Loucy (cell line): Measurements from ENCODE around the gene FNDC1.

Experiments
- H2AFZ ChIP-seq: fragments of 200-600 bp; sonication (generic); 2 replicates; pipeline ENCODE4 v1.6.0; 2016; ENCODE audit warnings: antibody characterized with exemption, mild to moderate bottlenecking, low read length, moderate library complexity
- H3F3A ChIP-seq: fragments of 200-600 bp; 2 replicates; pipeline ENCODE4 v1.6.0; 2016; ENCODE audit warnings: antibody characterized with exemption, low read depth, mild to moderate bottlenecking
- H3K27me3 ChIP-seq: fragments of 200-600 bp; sonication (generic); 2 replicates; pipeline ENCODE4 v1.6.1; 2014; ENCODE audit warnings: low read length, mild to moderate bottlenecking; ENCODE audit not compliant: insufficient read depth, poor library complexity, severe bottlenecking
- H3K36me3 ChIP-seq: fragments of 200-600 bp; sonication (generic); 2 replicates; pipeline ENCODE4 v1.6.1; 2016; ENCODE audit warnings: low read length; ENCODE audit not compliant: insufficient read depth
- H3K4me1 ChIP-seq: fragments of 200-600 bp; sonication (generic); 2 replicates; pipeline ENCODE4 v1.5.1; 2014; ENCODE audit warnings: low read length, mild to moderate bottlenecking; ENCODE audit not compliant: insufficient read depth, poor library complexity, severe bottlenecking
- H3K4me2 ChIP-seq: fragments of 200-600 bp; sonication (generic); 2 replicates; pipeline ENCODE4 v1.6.0; 2014; ENCODE audit warnings: antibody characterized with exemption, low read length, low read depth, mild to moderate bottlenecking; ENCODE audit not compliant: poor library complexity, severe bottlenecking
- H3K4me3 ChIP-seq: fragments of 200-600 bp; sonication (generic); 2 replicates; pipeline ENCODE4 v1.5.1; 2014; ENCODE audit warnings: low read length, mild to moderate bottlenecking, mixed read lengths; ENCODE audit not compliant: poor library complexity, severe bottlenecking
- H3K79me2 ChIP-seq: fragments of 200-600 bp; sonication (generic); 2 replicates; pipeline ENCODE4 v1.6.1; 2014; ENCODE audit warnings: low read length; ENCODE audit not compliant: insufficient read depth
- H3K9ac ChIP-seq: fragments of 200-600 bp; sonication (generic); 2 replicates; pipeline ENCODE4 v1.6.0; 2014; ENCODE audit warnings: mild to moderate bottlenecking, low read depth, low read length, moderate library complexity; ENCODE audit not compliant: poor library complexity, severe bottlenecking
- H3K9me2 ChIP-seq: fragments of 200-600 bp; sonication (generic); replicated peaks from 2 replicates; pipeline ENCODE4 v1.6.1; 2016; ENCODE audit warnings: low read depth, low read length, mixed read lengths
- H3K9me3 ChIP-seq: fragments of 200-600 bp; sonication (generic); 2 replicates; pipeline ENCODE4 v1.6.1; 2014; ENCODE audit warnings: mild to moderate bottlenecking, antibody characterized with exemption, low read length, low read depth; ENCODE audit not compliant: insufficient read depth
- H4K20me1 ChIP-seq: fragments of 200-600 bp; sonication (generic); 2 replicates; pipeline ENCODE4 v1.6.0; 2014; ENCODE audit warnings: antibody characterized with exemption, low read length, mild to moderate bottlenecking; ENCODE audit not compliant: insufficient read depth, poor library complexity, severe bottlenecking
- EZH2phosphoT487 ChIP-seq: fragments of 200-600 bp; IDR thresholded peaks from 2 replicates; pipeline ENCODE4 v1.6.1; 2018; ENCODE audit warnings: antibody characterized with exemption, mild to moderate bottlenecking, moderate library complexity, borderline replicate concordance
- TF ChIP-seq, protein P1 (sequence below): fragments of 200-600 bp; sonication (generic); conservative IDR thresholded peaks from 2 replicates; pipeline ENCODE4 v1.5.1; 2014; ENCODE audit warnings: mild to moderate bottlenecking, antibody characterized with exemption, low read length

Gene FNDC1

GRCh38 chr6:159180001-159180400 lies 10.8 kb downstream of the FNDC1 start:
- no peak overlapping the region for H3K9ac ChIP-seq
- no peaks in the 10 kb centered on the region for H3K9me2 ChIP-seq
- no peak for TF ChIP-seq EZH2phosphoT487
- TF ChIP-seq, protein P1, sequence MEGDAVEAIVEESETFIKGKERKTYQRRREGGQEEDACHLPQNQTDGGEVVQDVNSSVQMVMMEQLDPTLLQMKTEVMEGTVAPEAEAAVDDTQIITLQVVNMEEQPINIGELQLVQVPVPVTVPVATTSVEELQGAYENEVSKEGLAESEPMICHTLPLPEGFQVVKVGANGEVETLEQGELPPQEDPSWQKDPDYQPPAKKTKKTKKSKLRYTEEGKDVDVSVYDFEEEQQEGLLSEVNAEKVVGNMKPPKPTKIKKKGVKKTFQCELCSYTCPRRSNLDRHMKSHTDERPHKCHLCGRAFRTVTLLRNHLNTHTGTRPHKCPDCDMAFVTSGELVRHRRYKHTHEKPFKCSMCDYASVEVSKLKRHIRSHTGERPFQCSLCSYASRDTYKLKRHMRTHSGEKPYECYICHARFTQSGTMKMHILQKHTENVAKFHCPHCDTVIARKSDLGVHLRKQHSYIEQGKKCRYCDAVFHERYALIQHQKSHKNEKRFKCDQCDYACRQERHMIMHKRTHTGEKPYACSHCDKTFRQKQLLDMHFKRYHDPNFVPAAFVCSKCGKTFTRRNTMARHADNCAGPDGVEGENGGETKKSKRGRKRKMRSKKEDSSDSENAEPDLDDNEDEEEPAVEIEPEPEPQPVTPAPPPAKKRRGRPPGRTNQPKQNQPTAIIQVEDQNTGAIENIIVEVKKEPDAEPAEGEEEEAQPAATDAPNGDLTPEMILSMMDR: no peak
- no peaks in the 10 kb centered on the region for H4K20me1 ChIP-seq
- no peaks in the 10 kb centered on the region for H3F3A ChIP-seq
- H3K36me3 ChIP-seq: no peaks in the 10 kb centered on the region
- H3K4me3 ChIP-seq: no peak overlapping the region
- H3K4me2 ChIP-seq: no peak overlapping the region
- no peaks in the 10 kb centered on the region for H3K9me3 ChIP-seq
- H2AFZ ChIP-seq: no peak overlapping the region
- no peaks in the 10 kb centered on the region for H3K79me2 ChIP-seq
- H3K27me3 ChIP-seq: no peaks in the 10 kb centered on the region
- no peaks in the 10 kb centered on the region for H3K4me1 ChIP-seq

DNA sequence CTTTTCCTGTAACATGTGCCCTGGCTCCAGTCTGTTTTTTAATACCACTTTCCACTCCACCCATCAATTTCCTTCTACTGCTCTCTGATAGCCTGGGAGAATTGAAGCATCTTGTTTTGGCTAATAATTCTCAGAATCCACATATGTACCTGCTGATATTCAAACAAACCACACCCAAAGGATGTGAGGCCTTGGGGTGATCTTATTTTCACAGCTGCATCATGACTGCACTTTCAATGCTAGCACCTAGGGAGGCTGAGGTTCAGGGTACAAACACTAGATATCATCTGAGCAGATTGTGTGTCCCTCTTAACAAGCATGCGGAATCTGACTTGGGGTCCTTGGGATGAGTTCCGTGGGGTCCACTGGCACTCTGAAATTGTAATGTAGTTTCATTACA lies 12.7 kb downstream of the FNDC1 start:
- Histone ChIP-seq H3K27me3 (no peaks in the 10 kb centered on the region), H3K79me2 (no peaks in the 10 kb centered on the region), H4K20me1 (no peaks in the 10 kb centered on the region), H3K4me3 (no peak overlapping the region), H3F3A (no peaks in the 10 kb centered on the region), H3K9ac (no peak overlapping the region), H3K36me3 (no peaks in the 10 kb centered on the region), H3K4me2 (no peak overlapping the region), H3K9me3 (no peaks in the 10 kb centered on the region), H3K4me1 (no peaks in the 10 kb centered on the region), H3K9me2 (no peaks in the 10 kb centered on the region), H2AFZ (no peak overlapping the region)
- no peak for TF ChIP-seq EZH2phosphoT487
- TF ChIP-seq, protein P1: no peak

DNA sequence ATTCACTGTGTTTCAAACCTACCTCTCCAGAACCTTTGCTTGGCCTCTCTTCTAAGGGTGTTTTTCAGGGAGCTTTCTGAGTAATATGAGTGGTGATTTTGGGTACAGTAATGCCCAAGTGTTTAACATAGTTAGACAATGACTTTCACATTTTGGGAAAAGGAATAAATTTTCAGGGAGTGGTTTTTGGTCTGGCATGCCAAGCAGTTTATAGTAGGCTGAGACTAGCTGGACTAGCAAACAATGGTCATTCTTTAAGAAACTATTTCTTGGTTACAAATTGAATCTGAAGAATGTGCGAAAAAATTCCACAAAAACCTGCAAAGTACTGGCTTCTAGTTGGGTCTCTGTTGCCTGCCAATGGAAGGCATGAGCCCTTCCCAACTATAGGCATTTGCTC lies 15.4 kb downstream of the FNDC1 start:
- no peak for TF ChIP-seq EZH2phosphoT487
- H3K9me3 ChIP-seq: no peaks in the 10 kb centered on the region
- no peak overlapping the region for H2AFZ ChIP-seq
- H3K4me2 ChIP-seq: no peak overlapping the region
- no peak overlapping the region for H3K4me3 ChIP-seq
- H3K79me2 ChIP-seq: no peaks in the 10 kb centered on the region
- H3K36me3 ChIP-seq: no peaks in the 10 kb centered on the region
- H3K9me2 ChIP-seq: no peaks in the 10 kb centered on the region
- H3K27me3 ChIP-seq: no peaks in the 10 kb centered on the region
- no peaks in the 10 kb centered on the region for H4K20me1 ChIP-seq
- H3K4me1 ChIP-seq: no peaks in the 10 kb centered on the region
- H3F3A ChIP-seq: no peaks in the 10 kb centered on the region
- no peak overlapping the region for H3K9ac ChIP-seq

DNA sequence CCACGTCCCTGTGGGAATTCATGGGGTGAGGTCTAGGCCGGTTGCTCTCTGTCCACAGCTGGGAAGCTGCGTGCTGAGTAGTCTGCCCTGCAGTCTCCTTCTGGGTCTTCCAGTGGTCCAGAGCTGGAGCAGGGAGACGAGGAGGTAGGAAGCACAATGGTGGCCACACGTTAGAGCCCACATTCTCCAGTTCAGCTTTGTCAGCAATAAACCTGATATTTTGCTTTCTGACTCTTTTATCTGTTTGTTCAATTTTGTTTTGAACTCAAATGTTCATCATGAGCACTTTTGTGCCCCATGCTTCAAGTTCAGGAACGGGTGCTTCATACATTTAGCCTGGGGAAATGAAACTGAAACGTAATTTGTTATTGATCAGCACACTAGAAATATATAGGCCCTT lies 21.3 kb downstream of the FNDC1 start:
- Histone ChIP-seq H3K9ac (no peak overlapping the region), H4K20me1 (no peaks in the 10 kb centered on the region), H3K4me3 (no peak overlapping the region), H3K36me3 (no peaks in the 10 kb centered on the region), H3K9me2 (no peaks in the 10 kb centered on the region), H3K27me3 (no peaks in the 10 kb centered on the region), H3K79me2 (no peaks in the 10 kb centered on the region), H2AFZ (no peak overlapping the region), H3K9me3 (no peaks in the 10 kb centered on the region), H3K4me2 (no peak overlapping the region), H3K4me1 (no peaks in the 10 kb centered on the region), H3F3A (no peaks in the 10 kb centered on the region)
- TF ChIP-seq, protein P1: no peak
- no peak for TF ChIP-seq EZH2phosphoT487
